B cell (primary cell): ENCODE results near the gene ZNF286A.

ENCODE experiments used
- EZH2 ChIP-seq: IDR thresholded peaks from 2 replicates; pipeline ENCODE4 v1.6.1; 2012; ENCODE audit warnings: borderline replicate concordance, low read depth, mild to moderate bottlenecking, moderate library complexity, low read length; ENCODE audit not compliant: insufficient read depth, poor library complexity, severe bottlenecking
- TF ChIP-seq, protein P1 (sequence below): fragments of 200-600 bp; IDR thresholded peaks from one replicate; pipeline ENCODE4 v1.8.0; 2022; ENCODE audit warnings: antibody characterized with exemption, mild to moderate bottlenecking

DNA sequence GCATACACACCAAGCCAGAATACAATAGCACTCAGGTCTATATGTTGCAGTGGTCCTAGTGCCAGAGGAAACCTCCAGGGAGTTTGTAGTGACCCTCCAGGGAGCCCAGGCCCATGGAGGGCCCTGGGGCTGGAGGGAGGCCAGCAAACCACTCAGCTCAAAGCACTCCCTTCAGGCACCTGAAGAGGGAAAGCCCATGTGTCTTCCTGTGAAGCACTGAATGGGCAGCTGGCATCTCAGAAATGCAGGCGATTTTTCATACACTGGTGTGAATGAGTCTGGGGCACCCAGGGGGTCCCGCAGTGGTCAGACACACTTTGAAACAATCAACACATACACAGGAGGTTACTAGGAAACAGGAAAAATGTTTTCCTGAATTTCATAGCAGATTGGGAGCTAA is 45.3 kb downstream of the ZNF286A start:
- TF ChIP-seq, protein P1, sequence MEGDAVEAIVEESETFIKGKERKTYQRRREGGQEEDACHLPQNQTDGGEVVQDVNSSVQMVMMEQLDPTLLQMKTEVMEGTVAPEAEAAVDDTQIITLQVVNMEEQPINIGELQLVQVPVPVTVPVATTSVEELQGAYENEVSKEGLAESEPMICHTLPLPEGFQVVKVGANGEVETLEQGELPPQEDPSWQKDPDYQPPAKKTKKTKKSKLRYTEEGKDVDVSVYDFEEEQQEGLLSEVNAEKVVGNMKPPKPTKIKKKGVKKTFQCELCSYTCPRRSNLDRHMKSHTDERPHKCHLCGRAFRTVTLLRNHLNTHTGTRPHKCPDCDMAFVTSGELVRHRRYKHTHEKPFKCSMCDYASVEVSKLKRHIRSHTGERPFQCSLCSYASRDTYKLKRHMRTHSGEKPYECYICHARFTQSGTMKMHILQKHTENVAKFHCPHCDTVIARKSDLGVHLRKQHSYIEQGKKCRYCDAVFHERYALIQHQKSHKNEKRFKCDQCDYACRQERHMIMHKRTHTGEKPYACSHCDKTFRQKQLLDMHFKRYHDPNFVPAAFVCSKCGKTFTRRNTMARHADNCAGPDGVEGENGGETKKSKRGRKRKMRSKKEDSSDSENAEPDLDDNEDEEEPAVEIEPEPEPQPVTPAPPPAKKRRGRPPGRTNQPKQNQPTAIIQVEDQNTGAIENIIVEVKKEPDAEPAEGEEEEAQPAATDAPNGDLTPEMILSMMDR = no peak
- TF ChIP-seq EZH2 = no peak
